DOHH2 (cell line): Measurements from ENCODE around the gene PIP4K2B.

Experiments used
- EZH2phosphoT487 ChIP-seq: fragments of 200-600 bp; sonication (generic); IDR thresholded peaks from 2 replicates; pipeline ENCODE4 v1.6.1; 2017; ENCODE audit warnings: borderline replicate concordance, mild to moderate bottlenecking, antibody characterized with exemption, low read length, moderate library complexity, mixed read lengths
- TF ChIP-seq, protein P1 (sequence below): fragments of 200-600 bp; sonication (generic); IDR thresholded peaks from one replicate; pipeline ENCODE4 v1.5.1; 2014; ENCODE audit warnings: antibody characterized with exemption, mild to moderate bottlenecking, low read depth, low read length; ENCODE audit not compliant: poor library complexity, severe bottlenecking

- TF ChIP-seq, protein P1, sequence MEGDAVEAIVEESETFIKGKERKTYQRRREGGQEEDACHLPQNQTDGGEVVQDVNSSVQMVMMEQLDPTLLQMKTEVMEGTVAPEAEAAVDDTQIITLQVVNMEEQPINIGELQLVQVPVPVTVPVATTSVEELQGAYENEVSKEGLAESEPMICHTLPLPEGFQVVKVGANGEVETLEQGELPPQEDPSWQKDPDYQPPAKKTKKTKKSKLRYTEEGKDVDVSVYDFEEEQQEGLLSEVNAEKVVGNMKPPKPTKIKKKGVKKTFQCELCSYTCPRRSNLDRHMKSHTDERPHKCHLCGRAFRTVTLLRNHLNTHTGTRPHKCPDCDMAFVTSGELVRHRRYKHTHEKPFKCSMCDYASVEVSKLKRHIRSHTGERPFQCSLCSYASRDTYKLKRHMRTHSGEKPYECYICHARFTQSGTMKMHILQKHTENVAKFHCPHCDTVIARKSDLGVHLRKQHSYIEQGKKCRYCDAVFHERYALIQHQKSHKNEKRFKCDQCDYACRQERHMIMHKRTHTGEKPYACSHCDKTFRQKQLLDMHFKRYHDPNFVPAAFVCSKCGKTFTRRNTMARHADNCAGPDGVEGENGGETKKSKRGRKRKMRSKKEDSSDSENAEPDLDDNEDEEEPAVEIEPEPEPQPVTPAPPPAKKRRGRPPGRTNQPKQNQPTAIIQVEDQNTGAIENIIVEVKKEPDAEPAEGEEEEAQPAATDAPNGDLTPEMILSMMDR: no peak
- no peak for TF ChIP-seq EZH2phosphoT487
Observed at GRCh38 chr17:38844261-38844757, 45.0 kb upstream of the PIP4K2B start.
